IMR-90 (cell line): ENCODE results near the gene DPP10. TPM values are rescaled to one million over a fixed set of nuclear protein-coding genes. Genes with fewer than 3 reads are reported as not detected.

ENCODE experiments used
- ATAC-seq: fragments of 200-7000 bp; cut with Tn5 transposase; 2 replicates; pipeline ENCODE4 v1.9.1; 2020; ENCODE audit warnings: low read depth, mild to moderate bottlenecking, moderate library complexity
- BruUV-seq: library from RNA; stranded (reverse); fragments of 400-500 nt; replicated peaks from 2 replicates; lab custom pipeline; 2021; lab: Mats Ljungman, UMichigan
- CTCF ChIA-PET: fragments of 300-600 bp; formaldehyde crosslinking; extraction: SDS; loops from one replicate; lab custom pipeline; 2021; ENCODE audit warnings: antibody characterized with exemption; lab: Yijun Ruan, JAX
- POLR2A ChIA-PET: fragments of 300-600 bp; sonication (Branson Sonifier 250); formaldehyde crosslinking; loops from one replicate; lab custom pipeline; 2022; ENCODE audit warnings: antibody characterized with exemption; ENCODE audit not compliant: unreplicated experiment; lab: Charles Lee
- DNase-seq: peaks from one replicate; pipeline ENCODE4 v3.0.0; 2013
- H2AFZ ChIP-seq: replicated peaks from 2 replicates; pipeline ENCODE3; 2013; ENCODE audit warnings: low read length, mild to moderate bottlenecking; ENCODE audit not compliant: poor library complexity
- H2AK5ac ChIP-seq: 2 replicates; pipeline ENCODE4 v1.6.1; 2013; ENCODE audit warnings: low read depth, low read length, inconsistent platforms
- H2AK9ac ChIP-seq: replicated peaks from 2 replicates; pipeline ENCODE3; 2013; ENCODE audit warnings: mild to moderate bottlenecking, low read depth, low read length, moderate library complexity; ENCODE audit not compliant: poor library complexity
- H2BK120ac ChIP-seq: 2 replicates; pipeline ENCODE4 v1.6.1; 2013; ENCODE audit warnings: low read depth, low read length, inconsistent platforms
- H2BK15ac ChIP-seq: 3 replicates; pipeline ENCODE4 v1.6.1; 2013; ENCODE audit warnings: low read depth, low read length, inconsistent platforms
- H2BK20ac ChIP-seq: 2 replicates; pipeline ENCODE4 v1.6.1; 2013; ENCODE audit warnings: low read depth, mild to moderate bottlenecking, inconsistent platforms, low read length, moderate library complexity
- H2BK5ac ChIP-seq: 2 replicates; pipeline ENCODE4 v1.6.1; 2013; ENCODE audit warnings: mild to moderate bottlenecking, low read depth, low read length, inconsistent platforms; ENCODE audit not compliant: poor library complexity, severe bottlenecking
- H3K14ac ChIP-seq: replicated peaks from 2 replicates; pipeline ENCODE4 v1.6.1; 2013; ENCODE audit warnings: low read depth, low read length, inconsistent platforms
- H3K18ac ChIP-seq: 2 replicates; pipeline ENCODE4 v1.6.1; 2013; ENCODE audit warnings: low read depth, low read length, control low read depth
- H3K23ac ChIP-seq: 2 replicates; pipeline ENCODE4 v1.6.1; 2013; ENCODE audit warnings: low read depth, low read length, inconsistent platforms
- H3K27ac ChIP-seq: 2 replicates; pipeline ENCODE4 v1.5.1; 2013; ENCODE audit warnings: mild to moderate bottlenecking, control low read depth, low read length; ENCODE audit not compliant: insufficient read depth
- H3K27me3 ChIP-seq: 2 replicates; pipeline ENCODE4 v1.6.1; 2013; ENCODE audit warnings: low read length; ENCODE audit not compliant: control insufficient read depth, insufficient read depth
- H3K36me3 ChIP-seq: 2 replicates; pipeline ENCODE4 v1.6.1; 2013; ENCODE audit warnings: low read length, mixed read lengths; ENCODE audit not compliant: control insufficient read depth, insufficient read depth
- H3K4ac ChIP-seq: 2 replicates; pipeline ENCODE4 v1.6.1; 2013; ENCODE audit warnings: low read depth, low read length, inconsistent platforms
- H3K4me1 ChIP-seq: 2 replicates; pipeline ENCODE4 v1.6.1; 2013; ENCODE audit warnings: low read length, mixed read lengths; ENCODE audit not compliant: control insufficient read depth, insufficient read depth
- H3K4me2 ChIP-seq: 2 replicates; pipeline ENCODE4 v1.6.1; 2013; ENCODE audit warnings: low read depth, mild to moderate bottlenecking, control low read depth, low read length, moderate library complexity
- H3K4me3 ChIP-seq: 2 replicates; pipeline ENCODE4 v1.5.1; 2013; ENCODE audit warnings: low read depth, mild to moderate bottlenecking, control low read depth, low read length, moderate library complexity; ENCODE audit not compliant: insufficient read depth
- H3K56ac ChIP-seq: 2 replicates; pipeline ENCODE4 v1.6.1; 2013; ENCODE audit warnings: low read length, inconsistent platforms; ENCODE audit not compliant: insufficient read depth; ENCODE audit errors: extremely low read depth
- H3K79me1 ChIP-seq, 2 experiments: 2 replicates each; pipeline ENCODE4 v1.6.1; 2013; ENCODE audit warnings: low read length in 2 of 2, inconsistent platforms in 1 of 2, low read depth in 1 of 2
- H3K9ac ChIP-seq: 2 replicates; pipeline ENCODE4 v1.6.1; 2013; ENCODE audit warnings: low read depth, low read length, control low read depth
- H3K9me1 ChIP-seq: 2 replicates; pipeline ENCODE4 v1.6.1; 2013; ENCODE audit warnings: low read length, inconsistent platforms; ENCODE audit not compliant: insufficient read depth
- H3K9me3 ChIP-seq: 2 replicates; pipeline ENCODE4 v1.6.1; 2013; ENCODE audit warnings: low read length; ENCODE audit not compliant: control insufficient read depth, insufficient read depth
- H4K20me1 ChIP-seq: 2 replicates; pipeline ENCODE4 v1.6.1; 2013; ENCODE audit warnings: low read length, inconsistent platforms; ENCODE audit not compliant: insufficient read depth
- H4K5ac ChIP-seq: 2 replicates; pipeline ENCODE4 v1.6.1; 2013; ENCODE audit warnings: mild to moderate bottlenecking, low read depth, low read length, control low read depth
- H4K8ac ChIP-seq, 2 experiments: 2 replicates each; pipeline ENCODE4 v1.6.1; 2013; ENCODE audit warnings: low read depth in 2 of 2, low read length in 2 of 2, control low read depth in 1 of 2, inconsistent platforms in 1 of 2
- H4K91ac ChIP-seq: 2 replicates; pipeline ENCODE4 v1.6.1; 2013; ENCODE audit warnings: low read depth, low read length, inconsistent platforms; ENCODE audit not compliant: insufficient read depth
- CEBPB ChIP-seq: IDR thresholded peaks from 2 replicates; pipeline ENCODE4 v1.6.1; 2012; ENCODE audit warnings: low read depth, low read length, improper control_type of control experiment
- CTCF ChIP-seq: conservative IDR thresholded peaks from 2 replicates; pipeline ENCODE4 v1.5.1; 2012; ENCODE audit warnings: mild to moderate bottlenecking, low read depth, low read length, improper control_type of control experiment
- NFE2L2 ChIP-seq: fragments of 150-350 bp; IDR thresholded peaks from 2 replicates; pipeline ENCODE4 v1.6.1; 2016; ENCODE audit warnings: low read depth, mild to moderate bottlenecking, low read length
- RCOR1 ChIP-seq: IDR thresholded peaks from 2 replicates; pipeline ENCODE4 v1.6.1; 2012; ENCODE audit warnings: mild to moderate bottlenecking, low read length, improper control_type of control experiment; ENCODE audit not compliant: insufficient replicate concordance
- USF2 ChIP-seq: fragments of 150-350 bp; IDR thresholded peaks from 2 replicates; pipeline ENCODE4 v1.6.1; 2017; ENCODE audit warnings: mild to moderate bottlenecking, antibody characterized with exemption, low read length, low read depth
- WGBS, 2 experiments: methylation state at CpG; one replicate each; pipeline versions ENCODE4 v1.1.5 to v1.1.7; 2013; ENCODE audit warnings: missing lambda C conversion rate in 2 of 2; ENCODE audit not compliant: insufficient read length in 1 of 2; ENCODE audit errors: extremely low coverage in 2 of 2; 5-methylcytosine and 5-hydroxymethylcytosine counted together
- dilution Hi-C: fragments of 300-500 bp; cut with HindIII; formaldehyde crosslinking; loops from one replicate; pipeline ENCODE4 v1.14.3; 2018; ENCODE audit warnings: low sequenced_read_pairs; ENCODE audit not compliant: unreplicated experiment
- in situ Hi-C: fragments of 300-500 bp; cut with MboI; formaldehyde crosslinking; loops from 3 replicates; pipeline ENCODE4 v1.14.3; 2019; ENCODE audit warnings: low sequenced_read_pairs, inconsistent platforms, mixed read lengths
- intact Hi-C: fragments of 100-400 bp; cut with micrococcal nuclease; formaldehyde crosslinking; loops from 2 replicates; pipeline ENCODE4 v1.10.0; 2022
- polyA plus RNA-seq, 3 experiments: library from polyadenylated mRNA; depleted of rRNA; stranded (reverse); fragments of >200 nt; gene quantifications; 2 replicates each; pipeline ENCODE4 v1.2.3, GENCODE V29; 2012; ENCODE audit warnings: low replicate concordance in 1 of 3
- total RNA-seq: library from RNA; depleted of rRNA; stranded (reverse); fragments of >200 nt; gene quantifications from 2 replicates; pipeline ENCODE4 v1.2.3, GENCODE V29; 2012

The DPP10 gene
- total and polyA plus RNA-seq, 2 of the 4 experiments (the other 2 are of a cell fraction), result not detected

GRCh38 chr2:114468343-114468742 is 25.9 kb downstream of the DPP10 start:
- Histone ChIP-seq H3K23ac (no peak overlapping the region), H2AFZ (no peak overlapping the region), H3K4ac (no peak overlapping the region), H3K9ac (no peak overlapping the region), H3K18ac (no peak overlapping the region), H3K79me1 (no peaks in the 10 kb centered on the region), H2AK9ac (no peak overlapping the region), H3K4me2 (no peak overlapping the region), H3K14ac (no peak overlapping the region), H4K20me1 (no peaks in the 10 kb centered on the region), H2AK5ac (no peak overlapping the region), H2BK20ac (no peak overlapping the region), H3K56ac (no peak overlapping the region), H4K91ac (no peak overlapping the region), H4K5ac (no peak overlapping the region), H3K9me3 (no peaks in the 10 kb centered on the region), H3K4me3 (no peak overlapping the region), H2BK15ac (no peak overlapping the region), H3K36me3 (no peaks in the 10 kb centered on the region), H3K4me1 (no peaks in the 10 kb centered on the region), H3K27ac (no peak overlapping the region), H2BK5ac (no peak overlapping the region), H4K8ac (no peak overlapping the region), H2BK120ac (no peak overlapping the region), H3K27me3 (no peaks in the 10 kb centered on the region), H3K9me1 (no peaks in the 10 kb centered on the region)
- TF ChIP-seq USF2 (no peak), CTCF (no peak), NFE2L2 (no peak), RCOR1 (no peak), CEBPB (no peak)
- CTCF ChIA-PET, result no interaction called here
- in situ Hi-C loops, result no loop called here
- POLR2A ChIA-PET, result no interaction called here
- intact Hi-C loops, result no loop called here
- WGBS, 2 experiments, result no CpG with 5 or more reads among the region's 4 CpGs
- DNase-seq (no peak), ATAC-seq (no peak)
- no TSS peak for BruUV-seq
- dilution Hi-C loops, result no loop called here
